ENCODE results near the gene NFYC.
A peak's percentile ranks its signal among the peaks of the same experiment; 100 is the strongest.

NFYC gene

DNA sequence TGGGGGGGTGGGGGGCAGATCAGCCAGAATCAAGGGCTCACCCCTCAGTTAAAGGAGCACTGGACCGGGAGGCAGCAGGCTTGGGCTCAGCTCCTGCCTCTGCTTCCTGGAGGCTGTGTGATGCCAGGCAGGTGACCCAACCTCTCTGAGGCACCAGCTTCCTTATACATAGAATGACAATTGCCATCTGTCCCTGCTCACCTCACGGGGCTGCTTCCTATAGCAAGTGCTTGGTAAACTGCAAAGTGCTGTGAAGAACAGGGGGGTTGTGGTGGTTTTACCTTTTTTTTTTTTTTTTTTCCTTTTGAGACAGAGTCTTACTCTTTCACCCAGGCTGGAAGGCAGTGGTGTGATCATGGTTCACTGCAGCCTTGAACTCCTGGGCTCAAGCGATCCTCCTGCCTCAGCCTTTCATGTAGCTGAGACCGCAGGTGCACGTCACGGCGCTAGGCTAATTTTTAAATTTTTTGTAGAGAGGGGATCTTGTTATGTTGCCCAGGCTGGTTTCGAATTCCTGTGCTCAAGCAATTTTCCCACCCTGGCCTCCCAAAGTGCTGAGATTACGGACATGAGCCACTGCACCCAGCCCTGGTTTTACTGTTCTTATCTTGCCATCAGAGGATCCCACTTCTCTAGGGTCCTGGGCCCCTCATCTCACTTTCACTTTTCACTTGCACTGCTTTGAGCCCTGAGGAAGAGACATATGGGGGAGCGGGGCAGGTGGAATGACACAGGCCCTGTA lies 103.6 kb downstream of the NFYC start:
- DNase-seq (ENCODE audit: low read depth in 1 of 2, low spot score in 1 of 2) = no peak

DNA sequence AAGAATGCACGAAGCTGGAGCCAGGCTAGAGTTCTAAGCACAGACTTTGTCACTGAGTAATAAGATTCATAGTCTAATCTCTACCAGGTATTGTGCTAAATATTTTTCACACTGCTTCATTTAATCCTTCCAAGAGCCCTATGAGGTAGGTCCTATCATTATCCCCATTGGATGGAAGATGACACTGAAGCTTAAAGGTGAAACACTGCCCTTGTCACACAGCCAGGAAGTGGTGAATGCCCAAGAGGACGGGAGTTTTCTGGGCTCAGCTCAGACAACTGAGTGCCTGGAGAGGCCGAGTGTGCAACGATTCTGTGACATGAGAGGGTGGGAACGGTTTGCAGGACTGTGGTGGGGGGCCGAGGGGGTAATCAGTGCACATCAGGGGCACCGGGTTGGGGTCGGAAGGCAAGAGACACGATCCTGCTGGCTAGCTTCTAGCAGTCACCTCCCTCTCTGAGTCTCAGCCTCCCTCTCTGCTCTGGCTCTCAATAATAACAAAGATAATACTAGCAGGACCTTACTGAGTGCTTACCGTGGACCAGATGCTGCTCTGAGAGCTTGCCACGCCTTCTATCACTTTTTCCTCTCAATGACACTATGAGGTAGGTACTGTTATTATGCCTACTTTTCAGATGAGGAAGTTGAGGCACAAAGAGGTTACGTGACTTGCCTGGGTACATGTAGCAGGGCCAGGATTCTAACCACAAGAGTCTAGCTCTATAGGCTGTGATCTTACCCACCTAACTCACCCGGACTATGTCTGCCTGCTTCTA lies 104.5 kb downstream of the NFYC start:
- DNase-seq (ENCODE audit: low read depth in 1 of 2, low spot score in 1 of 2) = no peak

GRCh38 chr1:40796939-40797667 lies 105.6 kb downstream of the NFYC start:
- no peak for DNase-seq (ENCODE audit: low read depth in 1 of 2, low spot score in 1 of 2)

DNA sequence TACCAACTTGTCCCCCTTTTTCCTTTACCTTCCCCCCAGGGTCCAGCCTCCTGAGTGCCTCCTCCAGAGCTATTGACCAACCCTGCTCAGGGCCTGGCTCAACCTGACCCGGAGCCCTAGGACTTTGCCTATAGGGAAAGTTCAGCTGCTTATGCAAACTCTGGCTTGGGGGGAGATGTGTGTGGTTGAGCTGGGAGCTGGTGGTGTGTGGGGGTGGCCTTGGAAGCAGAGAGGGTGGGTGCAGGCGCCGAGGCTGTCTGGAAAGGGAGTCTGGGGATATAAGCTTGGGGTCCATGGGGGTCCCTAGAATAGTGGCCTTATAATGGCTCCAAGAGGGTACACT lies 106.1 kb downstream of the NFYC start:
- DNase-seq (ENCODE audit: low read depth in 1 of 2, low spot score in 1 of 2) = no peak

- DNase-seq (ENCODE audit: low read depth in 1 of 2, low spot score in 1 of 2) = no peak
Measured at GRCh38 chr1:40798366-40799281, 107.1 kb downstream of the NFYC start.

GRCh38 chr1:40799351-40799867 lies 107.9 kb downstream of the NFYC start:
- DNase-seq (ENCODE audit: low read depth in 1 of 2, low spot score in 1 of 2) = no peak

DNA sequence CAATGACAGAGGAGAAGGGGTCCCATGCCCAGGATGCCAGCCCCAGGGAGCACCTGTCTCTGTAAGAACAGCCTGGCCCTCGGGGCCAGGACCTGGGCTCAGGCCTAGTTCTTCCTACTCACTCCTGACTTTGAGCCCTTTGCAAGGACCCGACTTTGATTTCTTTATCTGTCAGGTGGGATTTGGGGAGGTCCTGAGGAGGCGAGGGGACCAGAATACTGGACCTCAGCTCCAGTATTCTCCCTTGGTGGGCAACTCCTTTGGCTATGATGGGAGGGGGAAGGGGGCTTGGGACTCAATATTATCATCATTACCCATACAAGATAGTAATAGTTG lies 110.2 kb downstream of the NFYC start:
- DNase-seq (ENCODE audit: low read depth in 1 of 2, low spot score in 1 of 2) = no peak

- DNase-seq (ENCODE audit: low read depth in 1 of 2, low spot score in 1 of 2) = peak; percentile 65 to 80
Measured at GRCh38 chr1:40802078-40802741, 110.7 kb downstream of the NFYC start.

GRCh38 chr1:40802742-40803113 lies 111.2 kb downstream of the NFYC start:
- no peak for DNase-seq (ENCODE audit: low read depth in 1 of 2, low spot score in 1 of 2)

- no peak for DNase-seq (ENCODE audit: low read depth in 1 of 2, low spot score in 1 of 2)
Measured at GRCh38 chr1:40803447-40803846, 111.9 kb downstream of the NFYC start.

DNA sequence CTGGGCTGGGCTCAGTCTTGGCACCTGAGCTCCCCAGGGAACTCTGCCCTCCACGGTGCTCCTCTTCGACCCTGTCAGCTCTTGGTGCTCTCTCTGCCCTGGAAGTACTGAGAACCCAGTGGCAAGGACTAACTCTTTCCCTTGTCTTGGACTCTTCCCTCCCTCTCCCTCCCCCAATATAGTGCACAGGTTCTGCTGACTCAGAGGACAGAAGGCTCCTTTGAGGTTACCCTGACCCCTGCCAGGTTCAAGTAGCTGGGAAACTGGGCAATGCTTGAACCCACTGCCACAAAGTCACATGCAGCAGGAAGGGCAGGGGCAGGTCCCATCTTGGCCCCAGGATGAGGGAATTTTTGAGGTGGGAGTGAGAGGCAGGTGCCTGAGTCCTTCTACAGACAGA lies 112.4 kb downstream of the NFYC start:
- DNase-seq (ENCODE audit: low read depth in 1 of 2, low spot score in 1 of 2) = no peak

- DNase-seq (ENCODE audit: low read depth in 1 of 2, low spot score in 1 of 2) = no peak
Measured at GRCh38 chr1:40806240-40806639, 114.7 kb downstream of the NFYC start.

GRCh38 chr1:40806731-40807695 lies 115.5 kb downstream of the NFYC start:
- no peak for DNase-seq (ENCODE audit: low read depth in 1 of 2, low spot score in 1 of 2)

- DNase-seq (ENCODE audit: low read depth in 1 of 2, low spot score in 1 of 2) = no peak
Measured at GRCh38 chr1:40808002-40808401, 116.5 kb downstream of the NFYC start.

GRCh38 chr1:40808444-40808843 lies 116.9 kb downstream of the NFYC start:
- DNase-seq (ENCODE audit: low read depth in 1 of 2, low spot score in 1 of 2) = no peak

DNA sequence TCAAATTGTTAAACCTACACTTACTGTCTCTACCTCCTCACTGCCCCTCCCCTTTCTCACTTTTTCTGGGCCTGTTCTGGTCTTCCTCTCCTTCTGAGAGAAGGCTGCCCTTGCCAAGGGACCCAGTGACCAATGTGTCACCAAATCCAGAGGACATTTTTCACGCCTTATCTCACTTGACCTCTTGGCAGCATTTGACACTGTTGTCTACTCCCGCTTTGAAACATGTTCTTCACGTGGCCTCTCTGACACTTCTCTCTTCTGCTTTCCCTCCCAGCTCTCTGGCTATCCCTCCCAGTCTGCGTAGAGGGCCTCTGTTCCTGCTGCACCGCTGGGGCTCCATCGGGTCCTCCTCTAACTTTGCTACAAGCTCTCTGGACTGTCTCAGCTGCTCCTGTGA lies 117.4 kb downstream of the NFYC start:
- no peak for DNase-seq (ENCODE audit: low read depth in 1 of 2, low spot score in 1 of 2)

- no peak for DNase-seq (ENCODE audit: low read depth in 1 of 2, low spot score in 1 of 2)
Measured at GRCh38 chr1:40810927-40811326, 119.4 kb downstream of the NFYC start.

- no peak for DNase-seq (ENCODE audit: low read depth in 1 of 2, low spot score in 1 of 2)
Measured at GRCh38 chr1:40815420-40815819, 123.9 kb downstream of the NFYC start.

DNA sequence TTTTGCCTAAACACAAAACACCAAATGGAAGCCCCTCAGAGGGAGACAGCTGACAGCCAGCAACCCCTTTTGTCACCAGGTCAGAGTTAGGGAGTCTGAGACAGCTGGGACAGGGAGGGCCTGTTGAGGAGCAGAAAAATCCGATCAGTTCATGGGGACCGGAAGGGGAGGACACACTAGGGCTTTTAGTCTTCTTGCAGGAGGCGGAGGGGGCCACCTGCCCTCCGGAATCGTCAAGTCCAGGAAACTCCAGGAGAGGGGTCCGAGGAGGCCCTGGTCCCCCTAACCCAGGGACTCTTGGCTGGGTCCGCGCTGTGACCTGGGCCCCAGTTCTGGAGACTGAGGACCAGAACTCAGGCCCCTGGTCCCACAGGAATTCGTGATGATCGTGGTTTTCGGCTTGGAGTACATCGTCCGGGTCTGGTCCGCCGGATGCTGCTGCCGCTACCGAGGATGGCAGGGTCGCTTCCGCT lies 126.3 kb downstream of the NFYC start:
- no peak for DNase-seq (ENCODE audit: low read depth in 1 of 2, low spot score in 1 of 2)

Measured in activated T-helper 1 cell treated with anti-CD3 and anti-CD28 coated beads, Interleukin-2, amount 50 U/mL, for 16 hours (primary cell).